CD4-positive, alpha-beta T cell treated with Interferon gamma for 1 hour (primary cell): Measurements from ENCODE around the gene LINC01488.

ENCODE experiments used
- DNase-seq: peaks from one replicate; pipeline ENCODE4 v3.0.0-alpha.2; 2020

LINC01488 gene

DNA sequence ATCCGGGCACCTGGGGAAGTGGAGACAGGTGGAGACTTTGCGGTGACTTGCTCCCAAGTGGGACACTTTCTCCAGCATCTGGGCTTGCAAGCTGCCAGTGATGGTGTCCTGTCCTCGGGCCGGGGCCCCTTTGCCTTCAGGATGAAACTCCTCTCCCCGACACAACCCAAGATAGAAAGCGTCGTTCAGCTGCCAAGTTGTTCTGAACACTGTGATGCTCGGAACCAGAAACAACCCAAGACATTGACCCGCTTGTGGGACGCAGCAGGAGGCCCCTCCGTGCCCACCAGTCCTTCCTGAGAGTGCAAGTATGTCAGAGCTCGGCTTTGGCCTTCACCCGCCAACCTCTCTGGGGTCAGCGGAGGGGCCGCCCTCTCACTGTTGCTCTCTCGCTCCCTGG lies 31.3 kb downstream of the LINC01488 start:
- no peak for DNase-seq

DNA sequence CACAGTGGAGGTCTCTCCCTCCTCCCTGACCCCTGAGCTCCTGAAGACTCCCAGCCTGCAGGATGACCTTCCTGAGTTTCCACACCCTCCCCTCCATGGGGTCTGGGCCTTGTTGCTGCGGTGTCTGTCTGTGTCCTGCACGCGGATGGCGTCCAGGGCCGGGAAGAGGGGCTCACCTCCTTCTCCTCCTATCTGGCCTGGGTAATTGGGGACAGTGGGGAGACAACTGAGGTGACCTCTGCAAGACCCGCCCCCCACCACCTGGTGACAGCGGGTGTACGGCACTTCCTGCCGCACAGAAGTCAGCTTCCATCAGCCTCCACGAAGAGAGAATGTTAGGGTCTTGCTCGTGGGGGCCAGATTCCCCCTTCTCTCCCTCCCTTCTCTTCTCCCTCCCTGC lies 31.7 kb downstream of the LINC01488 start:
- no peak for DNase-seq

DNA sequence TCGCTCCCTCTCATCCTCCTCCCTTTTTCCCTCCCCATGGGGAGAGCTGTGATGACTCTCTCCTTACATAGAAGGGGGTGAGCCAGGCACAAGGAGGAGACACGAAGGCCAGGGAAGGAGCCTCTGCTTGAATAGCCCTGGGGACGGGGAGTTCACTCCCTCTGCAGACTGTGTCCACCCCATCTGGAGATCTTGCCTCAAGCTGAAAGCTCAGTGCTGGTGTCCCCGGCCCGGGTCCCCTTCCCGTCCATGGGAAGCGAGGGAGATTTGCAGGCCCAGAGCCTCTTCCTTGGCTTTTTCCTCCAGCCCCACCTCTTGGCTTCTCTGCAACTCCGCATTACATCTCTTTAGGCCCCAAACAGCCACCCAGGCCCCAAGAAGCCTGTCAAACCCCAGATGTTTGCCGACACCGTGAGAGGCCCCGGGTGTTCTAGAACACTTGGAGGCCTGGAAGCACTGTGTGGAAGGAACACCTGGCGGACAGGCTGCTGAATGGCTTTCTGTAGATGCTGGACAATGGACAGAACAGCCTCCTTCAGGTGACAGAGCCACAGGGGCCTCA lies 32.3 kb downstream of the LINC01488 start:
- DNase-seq = no peak

DNA sequence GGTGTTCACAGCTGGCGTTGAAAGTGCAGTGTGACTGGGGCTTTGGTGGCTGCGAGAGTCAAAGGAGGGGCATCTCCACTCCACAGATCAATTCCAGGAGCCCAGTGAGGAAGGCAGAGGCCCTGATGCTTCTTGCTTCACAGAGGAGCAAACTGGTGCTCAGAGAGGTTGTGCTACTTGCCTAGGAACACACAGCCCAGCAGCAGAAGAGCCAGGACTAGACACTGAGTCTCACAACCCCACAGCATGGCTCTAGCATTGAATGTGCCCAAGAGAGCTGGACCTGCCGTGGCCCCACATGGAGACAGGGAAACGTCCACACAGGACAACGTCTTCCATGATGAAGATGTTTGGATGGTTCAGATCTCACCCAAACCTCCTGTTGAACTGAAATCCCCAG lies 33.3 kb downstream of the LINC01488 start:
- no peak for DNase-seq

DNA sequence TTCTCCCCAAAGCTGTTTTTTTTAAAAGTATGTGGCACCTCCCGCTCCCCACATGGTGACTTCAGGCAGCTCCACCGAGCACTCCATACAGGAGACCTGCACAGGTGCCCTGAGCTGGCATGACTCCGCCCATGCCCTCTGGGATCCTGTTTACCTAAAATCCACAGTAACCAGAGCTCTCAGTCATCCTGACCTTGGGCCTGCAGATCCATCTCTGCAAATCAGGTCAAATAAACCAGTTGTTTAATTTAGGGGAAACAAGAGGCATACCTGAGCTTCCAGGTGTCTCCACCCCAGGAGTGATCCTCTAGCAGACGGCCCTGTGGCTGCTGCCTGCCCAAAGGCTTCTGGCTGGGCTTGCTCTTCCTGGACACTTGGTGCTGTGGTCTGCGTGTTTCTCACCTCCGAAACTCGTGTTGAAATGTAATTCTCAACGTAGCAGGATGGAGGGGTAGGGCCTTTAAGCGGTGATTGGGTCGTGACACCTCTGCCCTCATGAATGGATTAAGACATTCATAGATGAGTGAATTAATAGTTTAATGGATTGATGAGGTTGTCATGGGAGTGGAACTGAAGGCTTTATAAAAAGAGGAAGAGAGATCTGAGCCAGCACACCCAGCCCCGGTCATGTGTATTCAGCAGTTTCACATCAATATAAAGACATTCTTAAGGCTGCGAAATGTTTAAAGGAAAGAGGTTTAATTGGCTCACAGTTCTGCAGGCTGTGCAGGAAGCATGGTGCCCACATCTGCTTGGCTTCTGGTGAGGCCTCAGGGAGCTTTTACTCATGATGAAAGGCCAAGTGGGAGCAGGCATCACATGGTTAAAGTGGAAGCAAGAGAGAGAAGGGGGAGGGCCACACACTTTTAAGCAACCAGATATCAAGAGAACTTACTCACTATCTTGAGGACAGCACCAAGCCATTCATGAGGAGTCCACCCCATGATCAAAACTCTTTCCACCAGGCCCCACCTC lies 34.1 kb downstream of the LINC01488 start:
- DNase-seq = no peak

DNA sequence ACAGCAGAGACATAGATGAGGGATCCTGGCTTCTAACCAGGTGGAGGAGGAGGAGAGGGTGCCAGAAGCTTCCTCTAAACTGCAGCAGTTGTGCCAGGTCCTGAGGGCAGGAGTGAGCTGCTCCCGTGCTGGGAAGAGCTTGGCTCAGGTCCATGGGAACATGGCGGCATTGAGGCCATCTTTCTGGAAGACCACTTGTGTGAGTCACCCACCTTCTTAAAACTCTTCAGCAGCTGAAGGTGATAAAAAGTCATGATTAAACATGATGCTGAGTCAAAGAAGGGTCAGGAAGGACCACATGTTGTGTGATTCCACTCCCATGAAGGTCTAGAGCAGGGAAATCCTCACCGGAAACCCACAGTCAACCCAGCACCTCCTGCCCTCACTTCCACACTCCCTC lies 35.1 kb downstream of the LINC01488 start:
- DNase-seq = no peak

DNA sequence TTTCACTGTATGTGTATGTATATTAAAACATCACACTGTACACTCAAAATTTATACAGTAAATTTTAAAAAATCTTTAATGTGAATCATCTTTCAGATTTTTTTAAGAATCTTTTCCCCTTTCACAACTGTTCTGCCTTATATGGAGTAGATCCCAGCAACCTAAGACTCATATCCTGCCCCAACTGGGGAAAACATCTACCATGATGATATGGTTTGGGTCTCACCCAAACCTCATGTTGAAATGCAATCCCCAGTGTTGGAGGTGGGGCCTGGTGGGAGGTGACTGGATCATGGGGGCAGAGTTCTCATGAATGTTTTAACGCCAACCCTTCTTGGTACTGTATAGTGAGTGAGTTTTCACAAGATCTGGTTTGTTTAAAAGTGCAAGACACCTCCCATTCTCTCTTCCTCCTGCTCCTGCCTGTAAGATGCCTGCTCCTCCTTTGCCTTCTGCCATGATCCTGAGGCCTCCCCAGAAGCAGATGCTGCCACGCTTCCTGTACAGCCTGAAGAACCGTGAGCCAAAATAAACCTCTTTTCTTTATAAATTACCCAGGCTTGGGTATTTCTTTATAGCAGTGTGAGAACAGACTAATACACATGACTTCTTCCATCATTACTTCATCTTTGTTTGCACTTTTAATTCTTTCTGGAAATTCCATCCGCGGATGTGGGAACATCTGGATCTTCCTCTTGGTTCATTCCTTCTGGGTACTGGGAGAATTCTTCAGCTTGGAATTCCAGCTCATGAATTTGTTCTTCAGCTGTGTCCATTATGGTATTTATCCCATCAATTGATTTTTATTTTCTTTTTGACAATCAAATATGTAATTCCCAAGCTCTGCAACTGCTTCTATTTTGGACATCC lies 36.9 kb downstream of the LINC01488 start:
- DNase-seq = no peak

DNA sequence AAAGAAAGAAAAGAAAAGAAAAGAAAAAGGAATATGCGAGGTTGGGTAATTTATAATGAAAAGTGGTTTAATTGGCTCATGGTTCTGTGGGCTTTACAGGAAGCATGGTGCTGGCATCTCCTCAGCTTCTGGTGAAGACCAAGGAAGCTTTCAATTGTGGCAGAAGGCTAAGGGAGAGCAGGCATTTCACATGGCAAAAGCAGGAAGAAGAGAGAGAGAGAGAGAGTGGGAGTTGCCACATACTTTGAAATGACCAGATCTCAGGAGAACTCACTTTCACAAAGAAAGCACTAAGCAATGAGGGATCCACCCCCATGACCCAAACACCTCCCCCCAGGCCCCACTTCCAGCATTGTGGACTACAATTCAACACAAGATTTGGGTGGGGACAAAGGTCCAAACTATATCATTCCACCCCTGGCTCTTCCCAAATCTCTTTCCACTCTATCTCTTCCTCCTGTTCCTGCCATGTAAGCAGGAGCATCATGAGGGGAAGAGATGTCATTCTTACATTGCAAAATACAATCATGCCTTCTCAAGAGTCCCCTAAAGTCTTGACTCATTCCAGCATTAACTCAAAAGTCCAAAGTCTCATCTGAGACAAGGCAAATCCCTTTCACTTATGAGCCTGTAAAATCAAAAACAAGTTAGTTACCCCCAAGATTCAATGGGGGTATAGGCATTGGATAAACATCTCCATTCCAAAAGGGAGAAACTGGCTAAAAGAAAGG lies 38.9 kb downstream of the LINC01488 start:
- no peak for DNase-seq

DNA sequence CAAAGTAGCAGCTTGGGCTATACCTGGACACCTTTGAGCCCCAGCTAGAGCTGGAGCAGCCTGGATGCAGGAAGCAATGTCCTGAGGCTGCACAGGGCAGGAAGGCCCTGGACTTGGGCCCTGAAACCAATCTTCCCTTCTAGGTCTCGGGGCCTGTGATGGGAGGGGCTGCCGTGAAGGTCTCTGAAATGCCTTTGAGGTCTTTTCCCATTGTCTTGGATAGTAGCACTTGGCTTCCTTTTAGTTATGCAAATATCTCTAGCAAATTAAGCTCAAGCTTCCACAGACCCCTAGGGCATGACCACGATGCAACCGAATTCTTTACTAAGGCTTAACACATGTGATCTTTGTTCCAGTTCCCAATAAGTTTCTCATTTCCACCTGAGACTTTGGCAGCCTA lies 40.0 kb downstream of the LINC01488 start:
- no peak for DNase-seq

DNA sequence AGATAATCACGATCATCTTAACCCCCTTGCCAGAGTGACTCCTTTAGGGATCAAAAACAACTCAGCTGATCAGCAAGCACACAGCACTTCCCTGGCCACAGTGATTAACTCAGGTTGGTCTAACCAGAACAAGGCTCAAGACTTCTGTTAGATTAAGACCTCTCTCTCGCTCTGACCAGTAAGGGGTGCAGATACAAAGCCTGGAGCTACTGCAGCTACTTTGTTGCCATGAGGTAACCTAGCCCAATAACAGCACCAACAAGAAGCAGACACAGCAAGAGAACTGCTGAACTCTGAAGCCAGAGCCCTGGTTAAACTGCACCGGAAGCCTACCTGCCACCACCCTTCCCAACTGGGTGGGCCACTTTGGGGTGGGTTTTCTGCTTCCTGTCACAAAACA lies 42.0 kb downstream of the LINC01488 start:
- DNase-seq = no peak

DNA sequence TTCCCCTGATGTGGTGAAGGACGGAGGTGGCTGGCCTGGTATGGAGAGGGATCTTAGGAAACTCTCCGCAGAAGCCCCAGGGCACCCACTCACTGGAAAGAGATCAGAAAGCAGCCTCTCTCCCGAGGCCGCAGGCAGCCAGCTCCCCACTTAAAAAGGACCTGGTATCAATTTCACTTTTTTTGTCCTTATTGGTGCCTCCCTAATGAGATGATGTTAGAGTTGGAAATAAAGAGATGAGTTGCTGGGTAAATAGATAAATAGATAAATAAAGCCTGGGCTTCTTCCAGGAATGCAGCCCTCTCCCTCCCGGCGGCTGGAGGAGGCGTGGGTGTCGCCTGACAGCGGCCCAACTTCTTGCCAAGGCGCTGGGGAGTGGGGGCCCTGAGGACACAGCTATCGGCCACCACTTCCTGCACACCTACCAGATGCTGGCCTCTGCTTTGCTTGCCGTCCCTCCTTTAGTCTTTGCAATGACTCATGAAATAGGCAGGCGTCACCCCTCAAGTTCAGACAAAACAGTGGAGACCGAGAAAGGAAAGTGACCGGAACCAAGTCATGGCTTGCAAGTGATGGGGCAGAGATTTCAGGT lies 42.9 kb downstream of the LINC01488 start:
- no peak for DNase-seq

DNA sequence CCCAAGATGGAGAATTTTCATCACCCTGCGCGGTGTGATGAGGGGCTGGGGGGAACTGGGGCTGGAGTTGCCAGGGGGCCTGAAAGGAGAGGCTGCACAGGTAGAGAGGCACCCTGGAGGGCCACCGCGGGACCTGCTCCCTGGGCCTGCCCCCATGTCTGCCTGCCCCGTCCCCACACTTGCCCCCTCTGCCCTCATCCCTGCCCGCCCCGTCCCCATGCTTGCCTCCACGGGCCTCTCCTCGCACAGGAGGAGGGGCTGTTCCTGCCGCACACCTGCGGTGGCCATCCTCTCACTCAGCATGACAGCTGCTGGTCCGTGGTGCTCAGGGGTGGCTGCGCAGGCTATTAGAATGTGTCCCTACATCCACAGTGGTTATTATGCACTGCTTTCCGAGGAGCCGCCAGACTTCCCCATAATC lies 43.5 kb downstream of the LINC01488 start:
- DNase-seq = no peak

DNA sequence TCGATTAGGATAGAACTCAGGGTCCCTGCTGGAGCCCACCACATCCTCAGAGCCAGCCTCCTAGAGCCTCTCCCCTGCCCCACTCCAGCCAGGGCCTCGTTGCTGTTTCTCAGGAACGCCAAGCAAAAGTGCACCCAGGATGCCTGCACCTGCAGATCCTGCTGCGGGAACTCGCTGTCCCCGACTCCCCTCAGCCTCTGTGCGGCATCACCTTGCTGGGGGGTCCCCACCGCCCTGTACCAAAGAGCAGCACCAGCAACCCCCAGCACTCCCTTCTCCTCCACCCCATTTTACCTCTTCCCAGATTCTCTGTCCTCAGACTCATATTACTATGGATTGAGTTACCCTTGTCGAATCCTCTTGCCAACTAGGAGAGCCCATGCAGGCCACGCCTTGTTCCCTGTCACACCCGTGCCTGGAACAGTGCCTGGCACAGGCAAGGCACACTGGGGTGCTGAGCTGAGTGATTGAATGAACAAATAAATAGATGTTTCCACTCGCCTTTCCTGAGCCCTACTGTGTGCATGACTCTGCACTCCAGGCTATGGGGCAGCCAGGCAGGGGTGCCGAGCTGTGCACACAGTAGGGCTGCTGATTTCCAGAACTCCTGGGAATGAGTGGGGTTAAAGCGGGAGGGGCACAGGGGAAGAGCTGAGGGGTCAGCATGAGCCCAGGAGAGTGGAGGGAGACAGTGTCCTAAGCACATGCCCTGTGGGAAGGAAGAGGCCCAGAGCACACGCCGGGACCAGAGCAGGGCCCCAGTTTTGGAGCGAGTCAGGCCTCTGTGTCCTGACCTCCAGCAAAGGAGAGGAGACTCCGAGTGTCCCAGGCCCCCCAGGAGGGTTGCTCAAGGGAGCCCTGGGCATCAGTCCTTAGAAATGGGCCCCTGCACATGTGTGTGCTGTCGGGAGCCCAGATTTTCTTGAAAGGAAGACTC lies 44.3 kb downstream of the LINC01488 start:
- no peak for DNase-seq

DNA sequence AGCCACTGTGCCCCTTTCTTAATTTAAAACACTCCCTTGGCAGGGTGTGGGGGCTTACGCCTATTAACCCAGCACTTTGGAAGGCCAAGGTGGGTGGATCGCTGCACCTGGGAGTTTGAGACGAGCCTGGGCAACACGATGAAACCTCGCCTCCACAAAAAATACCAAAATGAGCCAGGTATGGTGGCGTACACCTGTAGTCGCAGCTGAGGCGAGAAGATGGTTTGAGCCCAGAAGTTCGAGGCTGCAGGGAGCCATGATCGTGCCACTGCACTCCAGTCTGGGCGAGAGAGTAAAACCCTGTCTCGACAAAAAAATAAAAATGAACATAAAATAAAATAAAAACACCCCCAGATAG lies 45.0 kb downstream of the LINC01488 start:
- DNase-seq = no peak

DNA sequence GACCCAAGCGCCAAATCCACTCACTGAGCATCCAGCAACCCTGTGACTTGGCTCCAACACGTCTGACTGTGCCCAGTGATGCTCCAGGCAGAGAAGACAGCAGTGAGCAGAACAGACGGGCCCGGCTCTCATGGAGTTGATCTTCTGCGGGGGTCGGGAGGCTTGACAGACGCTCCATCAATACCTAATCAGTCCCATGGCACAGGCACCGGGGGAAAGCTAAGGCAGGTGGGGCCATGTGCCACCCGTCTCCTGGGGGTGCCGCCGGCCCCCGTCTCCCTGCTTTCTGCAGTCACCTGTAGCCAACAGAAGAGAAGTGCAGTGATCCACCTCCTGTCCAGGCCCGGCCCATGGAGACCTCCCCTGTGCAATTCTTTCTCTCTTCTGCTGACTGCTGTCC lies 47.5 kb downstream of the LINC01488 start:
- DNase-seq = no peak

DNA sequence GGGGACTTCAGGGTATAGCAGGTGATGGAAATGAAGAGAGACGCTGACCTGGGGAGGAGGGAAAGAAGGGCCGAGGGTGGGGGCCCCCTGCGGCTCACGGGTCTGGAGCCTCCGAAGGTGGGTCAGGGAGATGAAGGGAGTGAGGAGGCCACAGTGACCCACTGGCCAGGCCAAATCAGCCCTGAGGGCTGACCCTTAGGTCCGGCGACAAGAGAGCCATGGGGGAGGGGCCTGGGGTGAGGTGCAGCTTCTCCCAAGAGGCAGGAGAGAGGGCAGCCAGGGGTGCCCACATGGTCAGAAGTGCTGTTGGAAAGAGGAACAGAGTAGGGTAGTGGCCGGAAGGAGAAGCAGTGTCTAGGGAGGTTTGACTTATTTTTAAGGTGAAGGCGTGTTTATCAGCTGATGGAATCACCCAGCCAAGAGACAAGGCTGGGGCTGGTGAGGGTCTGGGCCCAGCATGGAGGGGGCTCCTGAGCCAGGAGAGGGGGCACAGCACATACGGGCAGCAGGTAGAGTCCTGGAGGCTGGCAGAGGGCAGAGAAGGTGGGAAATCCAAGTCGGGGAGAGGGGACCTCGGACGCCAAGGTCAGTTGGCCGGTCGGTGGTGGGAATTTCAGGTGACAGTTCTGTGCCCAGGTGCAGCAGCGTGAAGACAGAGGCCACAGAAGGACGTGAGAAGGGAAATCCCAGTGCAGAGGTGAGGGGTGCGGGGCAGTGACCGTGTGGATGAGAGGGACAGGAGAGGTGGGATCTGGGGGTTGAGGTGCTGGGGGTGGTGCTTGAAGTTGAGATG lies 49.0 kb downstream of the LINC01488 start:
- no peak for DNase-seq

DNA sequence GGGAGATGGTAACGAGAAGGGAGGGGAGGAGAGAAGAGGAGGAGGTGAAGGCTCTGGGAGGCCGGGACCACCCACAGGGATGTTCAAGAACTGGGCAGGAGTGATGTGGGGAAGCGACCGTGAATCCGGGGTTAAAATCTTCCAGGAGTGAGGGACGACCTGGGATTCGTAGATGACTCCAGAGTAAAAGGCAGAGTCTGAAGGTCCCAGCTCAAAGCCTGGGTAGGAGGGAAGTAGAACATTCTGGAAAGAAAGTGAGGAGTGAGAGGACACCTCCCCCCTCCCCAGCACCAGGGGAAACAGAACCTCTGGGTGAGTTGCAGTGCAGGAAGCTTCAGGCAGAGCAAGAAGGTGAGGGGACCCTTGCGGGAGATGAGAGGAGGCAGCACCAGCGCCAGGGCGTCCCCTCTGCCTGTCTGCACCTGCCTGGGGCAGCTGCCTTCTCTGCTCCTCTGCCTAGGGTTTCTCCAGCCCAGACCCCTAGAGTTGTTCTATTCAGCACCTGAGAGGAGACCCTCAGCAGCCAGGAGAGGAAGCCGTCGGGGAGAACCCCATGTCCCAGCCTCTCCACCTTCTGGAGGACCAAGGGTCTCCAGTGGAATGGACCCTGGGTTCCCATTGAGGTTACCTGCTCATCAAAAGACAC lies 49.7 kb downstream of the LINC01488 start:
- no peak for DNase-seq

DNA sequence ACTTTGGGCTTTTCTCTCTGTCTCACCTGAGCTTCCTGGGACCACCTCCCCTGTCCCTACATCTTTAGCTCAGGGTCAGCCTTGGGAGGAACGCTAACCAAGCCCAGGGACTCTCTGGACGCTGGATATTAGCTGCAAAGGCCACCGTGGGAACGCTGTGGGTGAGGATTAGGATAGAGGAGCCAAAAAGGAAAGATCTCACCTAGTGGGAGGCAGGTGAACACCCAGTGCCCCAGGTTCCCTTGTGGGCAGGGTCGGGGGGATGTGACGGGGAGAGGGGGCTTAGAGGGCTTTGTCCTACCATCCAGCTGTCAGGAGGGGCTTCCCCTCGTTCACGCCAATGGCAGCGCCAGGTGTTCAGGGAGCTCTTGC lies 50.2 kb downstream of the LINC01488 start:
- DNase-seq = no peak

DNA sequence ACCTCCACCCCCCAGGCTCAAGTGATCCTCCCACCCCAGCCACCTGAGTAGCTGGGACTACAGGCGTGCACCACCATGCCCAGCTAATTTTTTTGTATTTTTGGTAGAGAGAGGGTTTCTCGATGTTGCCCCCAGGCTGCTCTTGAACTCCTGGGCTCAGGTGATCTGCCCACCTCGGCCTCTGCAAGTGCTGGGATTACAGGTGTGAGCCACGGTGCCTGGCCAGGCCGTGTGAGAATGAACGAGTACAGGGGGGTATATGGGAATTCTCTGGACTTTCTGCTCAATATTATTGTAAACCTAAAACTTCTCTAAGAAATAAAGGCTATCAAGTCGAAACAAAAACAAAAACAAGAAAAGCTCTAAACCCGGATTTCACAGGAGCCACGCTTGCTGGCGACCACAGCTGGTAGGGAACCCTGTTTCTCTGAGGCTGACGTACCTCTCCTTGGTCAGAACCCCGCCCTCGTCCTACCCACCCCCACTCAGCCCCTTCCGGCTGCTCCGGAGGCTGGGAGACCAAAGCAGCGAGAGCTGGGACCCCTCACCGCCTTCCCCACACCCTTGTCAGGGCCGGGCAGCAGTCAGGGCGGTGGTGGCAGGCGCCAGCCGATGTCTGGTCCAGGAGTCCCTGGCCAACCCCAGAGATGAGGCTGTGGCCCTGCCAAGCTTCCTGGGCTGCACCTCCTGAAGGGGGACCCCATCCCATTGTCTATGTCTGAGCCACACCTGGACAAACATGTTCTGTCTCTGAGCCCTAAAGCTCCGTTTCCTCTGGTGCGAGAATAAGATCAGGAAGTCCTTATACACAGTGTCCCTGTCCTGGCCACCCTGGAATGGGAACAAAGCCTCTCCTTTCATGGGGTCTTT lies 52.1 kb downstream of the LINC01488 start:
- DNase-seq = no peak
